HEK293T (cell line): ENCODE measurements around the gene PARVA.

Experiments
- ARNT ChIP-seq: fragments of 450-650 bp; IDR thresholded peaks from 2 replicates; pipeline ENCODE4 v1.6.1; 2017; ENCODE audit warnings: mild to moderate bottlenecking
- BHLHE40 ChIP-seq: fragments of 450-650 bp; IDR thresholded peaks from 2 replicates; pipeline ENCODE4 v1.6.1; 2016; ENCODE audit warnings: mild to moderate bottlenecking, moderate library complexity, borderline replicate concordance
- ELF4 ChIP-seq: fragments of 450-650 bp; IDR thresholded peaks from 2 replicates; pipeline ENCODE4 v1.6.1; 2017; ENCODE audit warnings: antibody characterized with exemption
- FOXK2 ChIP-seq: fragments of 450-650 bp; IDR thresholded peaks from 2 replicates; pipeline ENCODE4 v1.6.1; 2016; ENCODE audit warnings: mild to moderate bottlenecking
- HDGF ChIP-seq: fragments of 450-650 bp; IDR thresholded peaks from 2 replicates; pipeline ENCODE4 v1.6.1; 2017; ENCODE audit warnings: antibody characterized with exemption, borderline replicate concordance
- LEF1 ChIP-seq: fragments of 450-650 bp; IDR thresholded peaks from 2 replicates; pipeline ENCODE4 v1.6.1; 2017; ENCODE audit warnings: mild to moderate bottlenecking, borderline replicate concordance
- NFRKB ChIP-seq: fragments of 450-650 bp; IDR thresholded peaks from 2 replicates; pipeline ENCODE4 v1.6.1; 2016; ENCODE audit warnings: mild to moderate bottlenecking, moderate library complexity
- SP1 ChIP-seq: fragments of 450-650 bp; IDR thresholded peaks from 2 replicates; pipeline ENCODE4 v1.6.1; 2017
- SUZ12 ChIP-seq: fragments of 450-650 bp; IDR thresholded peaks from 2 replicates; pipeline ENCODE4 v1.6.1; 2016; ENCODE audit warnings: mild to moderate bottlenecking
- TARDBP ChIP-seq: fragments of 450-650 bp; IDR thresholded peaks from 2 replicates; pipeline ENCODE4 v1.6.1; 2016
- TF ChIP-seq, protein P1 (sequence below): fragments of 450-650 bp; IDR thresholded peaks from 2 replicates; pipeline ENCODE4 v1.6.1; 2016

DNA sequence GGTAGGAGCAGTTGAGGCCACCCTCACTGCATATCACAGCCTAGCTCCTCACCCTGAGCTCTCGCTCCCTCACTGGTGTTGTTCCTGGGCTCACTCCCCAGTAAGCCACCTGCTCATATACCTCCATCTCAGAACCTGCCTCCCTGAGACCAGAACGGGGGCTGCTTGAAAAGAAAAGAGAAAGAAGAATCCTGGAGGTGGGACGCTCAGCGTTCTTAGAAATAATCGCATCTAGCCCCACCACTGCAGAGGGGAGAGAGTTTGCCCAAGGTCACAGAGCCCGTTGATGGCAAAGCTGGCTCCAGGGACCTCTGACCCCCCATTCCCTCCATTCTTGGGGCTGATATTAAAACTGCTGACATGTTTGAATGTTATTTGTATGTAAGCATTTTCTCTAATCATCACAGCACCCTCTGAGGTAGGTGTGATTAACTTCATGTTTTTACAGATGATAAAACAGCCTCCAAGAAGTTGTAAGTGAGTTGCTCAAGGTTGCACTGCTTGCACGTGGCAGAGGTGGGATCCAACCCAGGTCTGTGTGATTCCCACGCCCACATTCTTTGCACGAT is 164.3 kb downstream of the PARVA start:
- TF ChIP-seq HDGF, result no peak
- TF ChIP-seq BHLHE40, result no peak
- TF ChIP-seq TARDBP, result no peak
- no peak for TF ChIP-seq FOXK2
- no peak for TF ChIP-seq ELF4
- no peak for TF ChIP-seq NFRKB
- no peak for TF ChIP-seq SUZ12
- TF ChIP-seq ARNT, result no peak
- no peak for TF ChIP-seq SP1
- TF ChIP-seq, protein P1, sequence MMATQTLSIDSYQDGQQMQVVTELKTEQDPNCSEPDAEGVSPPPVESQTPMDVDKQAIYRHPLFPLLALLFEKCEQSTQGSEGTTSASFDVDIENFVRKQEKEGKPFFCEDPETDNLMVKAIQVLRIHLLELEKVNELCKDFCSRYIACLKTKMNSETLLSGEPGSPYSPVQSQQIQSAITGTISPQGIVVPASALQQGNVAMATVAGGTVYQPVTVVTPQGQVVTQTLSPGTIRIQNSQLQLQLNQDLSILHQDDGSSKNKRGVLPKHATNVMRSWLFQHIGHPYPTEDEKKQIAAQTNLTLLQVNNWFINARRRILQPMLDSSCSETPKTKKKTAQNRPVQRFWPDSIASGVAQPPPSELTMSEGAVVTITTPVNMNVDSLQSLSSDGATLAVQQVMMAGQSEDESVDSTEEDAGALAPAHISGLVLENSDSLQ, result no peak
- TF ChIP-seq LEF1, result no peak
